ELR (cell line): ENCODE results near the gene EVL.
A peak's percentile ranks its signal among the peaks of the same experiment; 100 is the strongest.
"Not testable (repeated sequence)": the region's sequence is repeated elsewhere in the genome, so short reads cannot be mapped to it uniquely, and the experiment has no call there.

Source experiments
- DNase-seq: peaks from one replicate; pipeline ENCODE4 v3.0.0-alpha.2; 2015; ENCODE audit warnings: low read depth

EVL gene, protein sequence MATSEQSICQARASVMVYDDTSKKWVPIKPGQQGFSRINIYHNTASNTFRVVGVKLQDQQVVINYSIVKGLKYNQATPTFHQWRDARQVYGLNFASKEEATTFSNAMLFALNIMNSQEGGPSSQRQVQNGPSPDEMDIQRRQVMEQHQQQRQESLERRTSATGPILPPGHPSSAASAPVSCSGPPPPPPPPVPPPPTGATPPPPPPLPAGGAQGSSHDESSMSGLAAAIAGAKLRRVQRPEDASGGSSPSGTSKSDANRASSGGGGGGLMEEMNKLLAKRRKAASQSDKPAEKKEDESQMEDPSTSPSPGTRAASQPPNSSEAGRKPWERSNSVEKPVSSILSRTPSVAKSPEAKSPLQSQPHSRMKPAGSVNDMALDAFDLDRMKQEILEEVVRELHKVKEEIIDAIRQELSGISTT

DNA sequence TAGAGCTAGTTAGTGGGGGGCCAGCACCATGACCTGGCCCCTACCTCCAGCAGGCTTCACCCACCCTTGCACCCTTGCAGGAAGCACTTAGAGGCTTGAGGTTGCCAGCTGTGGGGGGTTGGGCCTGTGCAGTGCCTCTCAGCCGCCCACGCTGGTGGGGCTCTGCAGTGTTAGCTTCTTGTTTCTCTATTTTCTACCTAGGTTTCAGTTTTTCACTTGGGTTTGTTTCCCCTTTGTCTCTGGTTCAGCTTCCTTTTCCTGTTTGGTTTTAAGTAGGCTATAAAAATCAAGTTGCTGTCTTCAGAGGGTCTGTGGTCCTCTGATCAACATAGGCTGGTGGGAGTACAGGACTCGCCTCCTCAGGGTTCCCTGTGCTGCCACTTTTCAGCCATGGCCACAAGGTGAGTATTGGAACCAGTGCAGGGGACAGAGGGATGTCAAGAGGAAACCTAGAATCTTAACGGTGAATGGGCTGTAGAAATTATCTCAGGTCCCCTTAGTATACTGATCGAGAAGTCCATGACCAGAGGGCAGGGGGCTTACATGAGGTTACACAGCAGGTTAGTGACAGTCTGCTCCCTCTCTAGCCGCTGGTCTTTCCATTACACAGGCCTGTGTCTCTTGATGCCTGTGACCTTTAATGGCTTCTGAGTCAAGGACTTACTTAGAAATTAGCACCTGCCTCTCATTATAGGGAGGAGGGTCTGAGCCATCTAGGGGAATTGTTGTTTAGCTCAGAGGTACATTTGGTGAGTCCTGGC lies at the start of gene EVL:
EVL (plus strand) TSS at position 312 of the 761 bp plus-strand sequence; CDS start at position 391, 79 bp downstream.
- no peak for DNase-seq

- DNase-seq, result peak; percentile 32
Observed at GRCh38 chr14:100017553-100017952, 47.7 kb upstream of the EVL start.

DNA sequence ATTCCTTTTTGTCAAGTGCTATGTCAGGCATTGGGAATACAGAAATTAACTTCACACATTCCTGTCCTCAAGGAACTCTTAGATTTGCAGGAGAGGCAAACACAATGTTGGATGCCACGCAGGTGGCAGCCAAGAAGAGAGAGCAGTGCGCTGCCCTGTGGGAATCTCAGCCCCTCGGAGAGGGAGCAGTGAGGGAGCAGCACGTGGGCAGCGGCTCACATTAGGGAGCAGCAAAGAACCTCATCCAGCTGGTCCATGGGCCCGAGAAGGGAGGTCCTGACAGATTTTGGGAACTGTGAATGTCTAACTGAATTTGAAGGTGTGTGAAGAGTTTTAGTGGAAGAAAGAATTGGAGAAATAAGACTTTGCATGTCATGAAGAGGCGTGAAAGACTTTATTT lies 47.2 kb upstream of the EVL start:
- DNase-seq, result no peak

GRCh38 chr14:100018482-100018881 lies 46.7 kb upstream of the EVL start:
- DNase-seq, result peak; percentile 44

DNA sequence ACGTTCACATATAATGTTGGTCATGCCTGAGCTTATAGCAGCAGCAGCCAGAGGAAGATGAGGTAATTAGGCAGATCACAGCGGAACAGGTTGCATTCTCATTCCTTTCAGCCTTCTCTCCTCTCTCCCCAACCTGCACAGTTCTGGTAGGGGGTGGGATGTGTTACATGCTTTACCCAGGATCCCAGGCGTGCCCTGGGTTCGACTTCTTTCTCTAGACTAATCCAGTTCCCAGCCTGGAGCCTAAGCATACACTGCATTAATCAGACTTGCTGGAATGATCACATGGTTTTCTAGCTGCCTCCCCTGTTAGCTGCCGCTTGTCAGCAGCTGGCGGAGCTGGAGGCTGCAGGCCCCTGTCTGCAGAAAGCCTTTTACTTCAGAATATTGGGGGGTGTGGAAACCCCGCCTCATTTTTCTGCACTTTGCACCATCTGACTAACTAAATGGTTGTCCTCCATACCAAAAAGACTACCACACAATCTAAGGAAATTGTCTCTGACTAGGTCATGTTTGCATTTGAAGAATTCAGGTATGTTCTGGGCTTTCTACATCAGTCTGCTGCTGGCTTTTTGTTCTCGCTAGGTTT lies 46.0 kb upstream of the EVL start:
- DNase-seq, result no peak

GRCh38 chr14:100020629-100021028 lies 44.6 kb upstream of the EVL start:
- no peak for DNase-seq

DNA sequence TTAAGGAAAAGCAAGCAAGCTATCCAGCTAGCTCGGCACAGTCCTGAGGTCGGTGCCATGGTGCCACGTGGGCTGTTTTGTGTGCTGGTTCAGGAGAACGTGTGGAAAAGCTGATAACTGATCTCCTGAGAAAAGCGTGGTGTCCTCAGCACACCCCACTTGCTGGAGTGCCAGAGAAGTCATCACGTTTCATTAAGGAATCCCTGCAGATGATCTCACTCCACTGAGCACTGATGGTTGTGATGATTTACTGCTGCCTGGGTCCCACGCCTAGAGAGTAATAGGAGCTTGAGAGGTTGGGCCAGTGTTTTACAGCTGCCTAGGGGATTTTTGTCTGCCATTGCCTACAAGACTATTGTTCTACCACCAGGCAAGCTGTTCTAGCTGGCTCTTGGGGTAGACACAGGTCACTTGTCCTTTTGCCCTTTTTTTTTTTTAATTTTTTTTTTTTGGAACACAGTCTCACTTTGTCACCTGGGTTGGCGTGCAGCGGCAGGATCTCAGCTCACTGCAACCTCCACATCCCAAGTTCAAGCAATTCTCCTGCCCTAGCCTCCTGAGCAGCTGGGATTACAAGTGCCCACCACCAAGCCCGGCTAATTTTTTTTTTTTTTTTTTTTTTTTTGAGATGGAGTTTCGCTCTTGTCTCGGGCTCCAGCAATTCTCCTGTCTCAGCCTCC lies 42.3 kb upstream of the EVL start:
- DNase-seq, result no peak

DNA sequence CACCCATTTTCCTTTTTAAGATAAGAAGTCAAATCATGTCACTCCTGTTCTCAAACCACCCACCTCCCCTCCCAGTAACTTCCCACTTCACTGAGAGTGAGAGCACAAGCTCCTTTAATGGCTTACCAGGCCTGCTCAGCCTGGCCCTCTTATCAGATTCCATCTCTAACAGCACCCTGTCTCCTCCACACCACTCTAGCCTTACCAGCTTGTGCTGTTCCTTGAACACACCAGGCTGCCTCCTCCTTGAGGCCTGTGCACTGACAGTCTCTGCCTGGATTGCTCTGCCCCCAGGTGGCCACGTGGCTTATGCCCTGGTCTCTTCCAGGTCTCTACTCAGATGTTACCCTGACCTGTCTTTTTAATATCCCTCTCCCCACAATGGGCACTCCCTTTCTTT lies 40.1 kb upstream of the EVL start:
- peak; percentile 60 for DNase-seq

DNA sequence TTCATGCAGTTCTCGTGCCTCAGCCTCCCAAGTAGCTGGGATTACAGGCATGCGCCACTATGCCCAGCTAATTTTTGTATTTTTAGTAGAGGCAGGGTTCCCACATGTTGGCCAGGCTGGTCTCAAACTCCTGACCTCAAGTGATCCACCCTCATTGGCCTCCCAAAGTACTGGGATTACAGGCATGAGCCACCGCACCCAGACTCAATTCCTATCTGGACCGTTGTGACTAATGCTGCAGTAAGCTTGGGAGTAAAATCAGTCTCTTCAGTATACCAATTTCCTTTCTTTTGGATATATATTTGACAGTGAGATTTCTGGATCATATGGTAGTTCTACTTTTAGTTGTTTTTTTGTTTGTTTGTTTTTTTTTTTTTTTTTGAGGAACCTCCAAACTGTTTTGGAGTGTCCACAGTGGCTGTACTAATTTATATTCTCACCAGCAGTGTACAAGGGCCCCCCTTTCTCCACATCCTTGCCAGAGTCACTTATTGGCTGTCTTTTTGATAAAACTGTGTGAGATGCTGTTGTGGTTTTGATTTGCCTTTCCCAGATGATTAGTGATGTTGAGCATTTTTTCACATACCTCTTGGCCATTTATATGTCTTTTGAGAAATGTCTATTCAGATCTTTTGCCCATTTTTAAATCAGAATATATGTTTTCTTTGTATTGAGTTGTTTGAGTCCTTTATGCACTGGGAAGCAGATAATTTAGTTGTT lies 37.3 kb upstream of the EVL start:
- DNase-seq, result peak; percentile 67

GRCh38 chr14:100028990-100029677 lies 36.1 kb upstream of the EVL start:
- peak; percentile 35 for DNase-seq

GRCh38 chr14:100030006-100030405 lies 35.2 kb upstream of the EVL start:
- not testable (repeated sequence) for DNase-seq

GRCh38 chr14:100030452-100031153 lies 34.6 kb upstream of the EVL start:
- DNase-seq, result peak; percentile 95

DNA sequence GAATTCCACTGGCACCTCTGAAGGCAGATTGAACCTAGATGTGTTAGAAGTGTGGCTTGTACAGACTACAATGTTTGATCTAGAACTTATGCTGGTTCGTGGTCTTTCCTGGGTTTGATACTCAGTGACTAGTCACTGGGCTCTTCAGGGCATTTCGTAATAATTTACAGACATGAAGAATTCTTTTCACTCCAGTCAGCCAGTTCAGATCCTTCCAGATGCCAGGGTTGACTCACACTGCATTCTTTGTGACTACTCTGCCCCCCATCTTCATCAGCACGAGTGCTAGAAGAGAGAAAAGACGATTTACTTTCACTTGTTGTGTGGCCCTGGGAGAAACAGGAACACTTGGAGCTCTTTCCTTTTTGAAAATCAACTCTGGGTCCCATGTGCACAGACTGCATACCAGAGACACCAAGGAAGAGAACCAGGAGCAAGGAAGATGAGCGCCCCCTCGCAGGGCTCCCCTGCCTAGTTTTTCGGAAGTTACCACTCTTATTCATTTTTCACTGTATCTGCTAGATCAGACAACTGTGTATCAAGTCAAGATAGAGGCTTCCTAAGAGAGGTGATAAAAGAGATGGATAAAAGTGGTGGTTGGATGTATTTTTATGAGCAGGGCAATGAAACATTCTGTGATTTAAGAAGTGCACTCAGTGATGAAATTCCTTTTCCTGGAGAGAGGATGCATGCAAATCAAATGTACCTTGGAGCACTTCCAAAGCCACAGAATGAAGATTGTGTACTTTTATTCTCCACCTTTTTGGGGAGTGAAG lies 33.5 kb upstream of the EVL start:
- DNase-seq, result peak; percentile 100

DNA sequence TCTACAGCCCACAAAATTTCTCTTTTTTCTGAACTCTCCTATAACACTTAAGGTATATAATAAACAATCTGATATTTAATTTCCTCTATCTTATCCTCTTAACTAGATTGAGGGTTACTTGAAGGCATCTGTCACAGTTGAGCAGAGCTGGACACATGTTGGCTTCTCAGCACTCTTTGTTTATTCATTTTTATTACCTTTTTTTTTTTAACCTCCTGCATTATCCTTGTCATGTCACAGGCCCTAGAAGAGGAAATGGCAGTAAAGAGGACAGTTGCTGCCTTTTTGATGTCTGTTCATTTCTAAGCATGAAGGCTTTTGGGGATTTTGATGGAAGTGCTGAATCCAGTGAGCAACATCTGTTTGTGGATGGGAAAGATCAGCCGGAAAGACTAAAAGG lies 32.5 kb upstream of the EVL start:
- no peak for DNase-seq

DNA sequence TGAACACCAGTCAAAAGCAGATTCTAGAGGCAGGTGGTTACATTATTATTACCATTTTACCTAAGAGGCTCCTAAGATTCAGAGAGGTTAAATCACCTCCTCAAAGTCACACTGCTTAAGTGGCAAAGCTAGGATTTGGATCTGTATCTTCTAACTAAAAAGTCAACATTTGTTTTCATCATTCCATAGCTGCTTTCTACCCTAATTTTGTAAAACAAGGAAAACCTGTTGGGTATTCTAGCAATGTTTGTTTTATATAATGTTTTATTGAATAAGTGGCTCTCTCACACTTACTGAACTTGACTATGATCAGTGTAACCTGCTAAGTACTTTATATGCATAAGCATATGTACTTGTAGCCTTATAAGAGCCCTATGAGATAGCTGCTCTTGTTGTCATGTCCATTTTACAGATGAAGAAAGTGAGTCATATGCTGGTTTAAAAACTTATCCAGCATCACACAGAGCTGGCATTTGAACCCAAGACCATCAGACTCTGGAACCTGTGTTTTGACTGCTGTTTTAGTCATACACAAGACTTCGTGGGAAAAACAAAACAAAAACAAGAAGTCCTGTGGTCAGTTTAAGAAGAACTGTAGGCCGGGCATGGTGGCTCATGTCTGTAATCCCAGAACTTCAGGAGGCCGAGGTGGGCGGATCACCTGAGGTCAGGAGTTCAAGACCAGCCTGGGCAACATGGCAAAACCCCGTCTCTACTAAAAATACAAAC lies 31.7 kb upstream of the EVL start:
- DNase-seq, result peak; percentile 32

DNA sequence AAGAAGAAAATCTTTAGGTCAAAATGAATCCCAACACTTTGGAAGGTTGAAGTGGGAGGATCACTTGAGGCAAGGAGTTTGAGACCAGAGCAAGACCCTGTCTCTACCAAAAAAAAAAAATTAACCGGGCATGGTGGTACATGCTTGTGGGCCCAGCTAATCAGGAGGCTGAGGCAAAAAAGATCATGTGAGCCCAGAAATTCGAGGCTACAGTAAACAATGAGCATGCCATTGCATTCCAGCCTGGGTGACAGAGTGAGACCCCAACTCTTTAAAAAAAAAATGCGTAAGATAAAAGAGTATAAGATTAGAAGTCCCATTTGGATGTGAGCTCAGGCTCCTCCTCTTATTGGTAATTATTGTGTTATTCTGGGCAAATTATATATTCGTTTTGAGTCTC lies 30.8 kb upstream of the EVL start:
- DNase-seq, result no peak

DNA sequence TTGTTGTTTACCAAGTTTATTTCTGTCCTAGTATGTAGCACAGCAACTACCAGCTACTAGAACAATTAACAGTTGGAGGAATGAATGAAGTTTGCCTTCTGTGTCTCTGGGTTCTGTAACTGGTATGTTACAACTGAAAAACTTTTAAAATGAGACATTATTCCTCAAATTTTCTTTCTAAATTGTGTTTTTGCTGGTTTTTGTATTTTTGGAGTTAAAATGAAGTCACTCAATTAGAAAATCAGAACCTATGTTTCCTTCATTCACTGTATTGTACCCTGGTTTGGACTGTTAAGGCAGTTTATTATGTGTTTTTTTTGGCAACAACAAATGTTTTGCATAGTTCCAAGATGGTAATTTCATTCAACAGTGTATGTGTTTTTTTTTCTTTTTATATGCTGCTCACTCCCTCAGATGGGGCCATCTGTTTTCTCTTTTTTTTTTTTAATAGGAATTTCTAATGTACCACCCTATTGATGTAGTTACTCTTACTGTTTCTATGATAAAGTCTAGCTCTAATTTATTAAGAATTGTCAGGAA lies 30.2 kb upstream of the EVL start:
- DNase-seq, result no peak

GRCh38 chr14:100035700-100036099 lies 29.5 kb upstream of the EVL start:
- no peak for DNase-seq

GRCh38 chr14:100037353-100037752 lies 27.9 kb upstream of the EVL start:
- no peak for DNase-seq
